Measurements from ENCODE around the gene NPY1R.

DNA sequence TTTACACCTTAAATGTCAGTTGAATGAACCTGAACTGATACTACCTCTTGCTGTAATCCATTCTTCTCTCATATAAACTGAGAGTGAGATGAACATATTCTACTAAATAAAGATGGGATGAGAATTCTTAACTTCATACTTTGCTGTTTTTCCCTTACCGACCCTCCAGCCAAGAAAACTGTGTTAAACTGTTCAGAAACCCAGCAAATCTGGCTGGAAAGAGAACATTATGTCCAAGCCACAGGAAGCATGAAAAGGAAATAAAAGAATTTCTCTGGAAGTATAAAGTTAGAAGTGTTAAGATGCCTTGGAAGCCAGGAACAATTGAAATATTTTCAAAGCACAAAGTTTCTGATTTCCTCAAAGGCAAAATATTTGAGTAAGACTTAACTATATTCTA, 22.9 kb downstream of the NPY1R start:
- TF ChIP-seq, protein P1, sequence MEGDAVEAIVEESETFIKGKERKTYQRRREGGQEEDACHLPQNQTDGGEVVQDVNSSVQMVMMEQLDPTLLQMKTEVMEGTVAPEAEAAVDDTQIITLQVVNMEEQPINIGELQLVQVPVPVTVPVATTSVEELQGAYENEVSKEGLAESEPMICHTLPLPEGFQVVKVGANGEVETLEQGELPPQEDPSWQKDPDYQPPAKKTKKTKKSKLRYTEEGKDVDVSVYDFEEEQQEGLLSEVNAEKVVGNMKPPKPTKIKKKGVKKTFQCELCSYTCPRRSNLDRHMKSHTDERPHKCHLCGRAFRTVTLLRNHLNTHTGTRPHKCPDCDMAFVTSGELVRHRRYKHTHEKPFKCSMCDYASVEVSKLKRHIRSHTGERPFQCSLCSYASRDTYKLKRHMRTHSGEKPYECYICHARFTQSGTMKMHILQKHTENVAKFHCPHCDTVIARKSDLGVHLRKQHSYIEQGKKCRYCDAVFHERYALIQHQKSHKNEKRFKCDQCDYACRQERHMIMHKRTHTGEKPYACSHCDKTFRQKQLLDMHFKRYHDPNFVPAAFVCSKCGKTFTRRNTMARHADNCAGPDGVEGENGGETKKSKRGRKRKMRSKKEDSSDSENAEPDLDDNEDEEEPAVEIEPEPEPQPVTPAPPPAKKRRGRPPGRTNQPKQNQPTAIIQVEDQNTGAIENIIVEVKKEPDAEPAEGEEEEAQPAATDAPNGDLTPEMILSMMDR (IDR thresholded peaks at IDR 0.05), result no peak
- TF ChIP-seq EP300 (IDR thresholded peaks at IDR 0.05) (no peak), POLR2A (IDR thresholded peaks at IDR 0.05) (no peak)
